GM19455 (cell line): ENCODE measurements around the gene P2RX1.

Source experiments
- ATAC-seq: cut with Tn5 transposase; IDR thresholded peaks from one replicate; pipeline ENCODE4 v1.9.1; 2021; ENCODE audit not compliant: unreplicated experiment

The P2RX1 gene

GRCh38 chr17:3889325-3890012, 26.8 kb downstream of the P2RX1 start:
- no peak for ATAC-seq

DNA sequence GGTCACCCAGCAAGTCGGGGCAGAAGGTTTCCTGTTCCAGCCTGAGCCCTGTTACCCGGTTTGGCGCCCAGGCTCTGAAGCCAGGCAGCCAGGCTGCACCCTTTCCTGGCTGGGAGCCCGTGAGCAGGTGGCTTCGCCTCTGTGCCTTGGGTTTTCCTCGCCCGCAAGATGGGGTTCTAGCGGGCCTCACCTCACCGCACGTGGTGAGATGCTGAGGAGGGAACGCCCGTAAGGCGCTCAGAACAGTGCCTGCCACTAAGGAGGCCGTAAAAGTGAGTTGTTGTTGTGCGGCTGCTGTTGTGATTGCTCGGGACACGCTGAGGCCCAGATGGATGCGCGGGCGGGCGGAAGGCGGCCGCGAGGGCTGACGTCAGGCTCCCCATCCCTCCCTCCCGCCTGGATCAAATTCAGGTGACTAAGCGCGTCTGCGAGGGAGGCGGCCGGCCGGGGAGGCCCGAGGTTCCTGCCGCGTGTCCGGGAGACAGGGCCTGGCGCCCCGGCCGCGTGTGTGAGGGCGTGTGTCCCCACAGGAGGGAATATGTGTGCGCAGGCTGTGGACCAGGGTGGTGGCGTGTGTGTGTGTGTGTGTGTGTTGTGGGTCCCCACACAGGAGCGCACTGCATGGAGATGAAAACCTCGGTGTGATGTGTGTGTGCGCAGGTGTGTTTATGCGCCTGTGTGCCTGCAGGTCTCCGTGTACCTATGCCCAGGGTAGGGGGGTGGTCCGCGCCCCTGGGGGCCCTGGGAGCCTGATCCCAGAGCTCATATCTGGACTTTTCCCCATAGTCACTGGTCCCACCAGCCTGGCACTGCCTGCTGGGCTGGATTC, 27.7 kb downstream of the P2RX1 start:
- ATAC-seq = no peak

GRCh38 chr17:3887804-3888203, 28.5 kb downstream of the P2RX1 start:
- no peak for ATAC-seq

GRCh38 chr17:3887394-3887793, 28.9 kb downstream of the P2RX1 start:
- ATAC-seq = no peak

DNA sequence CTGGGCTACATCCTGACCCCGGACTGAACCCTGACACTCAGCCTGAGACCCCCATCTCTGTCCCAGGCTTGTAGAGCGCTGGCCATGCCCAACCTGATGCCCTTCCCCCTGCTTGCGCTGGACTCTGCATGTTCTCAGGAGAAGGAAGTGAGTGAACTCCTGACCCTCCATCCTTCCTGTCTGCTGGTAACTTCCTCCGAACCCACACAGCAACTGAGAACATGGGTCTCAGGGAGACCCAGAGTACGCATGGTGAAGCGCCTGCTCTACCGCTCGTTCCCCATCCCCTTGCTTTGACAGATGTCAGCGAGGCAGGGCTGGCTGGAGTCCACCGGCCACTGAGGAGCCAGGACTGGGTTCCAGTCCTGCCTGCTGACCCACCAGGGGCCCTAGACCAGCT, 29.5 kb downstream of the P2RX1 start:
- no peak for ATAC-seq

- no peak for ATAC-seq
These were observed 30.3 kb downstream of the P2RX1 start for GRCh38 chr17:3885970-3886369.

GRCh38 chr17:3885271-3885670, 31.0 kb downstream of the P2RX1 start:
- no peak for ATAC-seq

DNA sequence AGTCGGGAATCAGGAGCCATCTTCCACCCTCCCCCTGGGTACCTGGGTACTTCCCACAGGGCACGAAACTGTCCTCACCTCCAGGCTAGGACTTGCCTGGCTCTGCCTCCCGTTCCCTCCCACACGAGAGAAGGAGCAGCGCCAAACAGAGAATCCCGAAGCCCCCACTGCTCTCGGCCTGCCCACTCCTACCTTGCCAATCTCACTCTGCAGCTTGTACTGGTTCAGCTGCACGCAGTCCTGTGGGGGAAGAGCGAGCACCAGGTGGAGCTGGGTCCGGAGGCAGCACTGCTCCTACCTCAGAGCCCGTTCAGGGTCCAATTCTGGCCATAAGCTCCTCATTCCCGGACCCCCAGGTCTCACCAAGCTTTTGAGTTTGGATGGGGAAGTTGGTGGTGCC, 32.1 kb downstream of the P2RX1 start:
- no peak for ATAC-seq

DNA sequence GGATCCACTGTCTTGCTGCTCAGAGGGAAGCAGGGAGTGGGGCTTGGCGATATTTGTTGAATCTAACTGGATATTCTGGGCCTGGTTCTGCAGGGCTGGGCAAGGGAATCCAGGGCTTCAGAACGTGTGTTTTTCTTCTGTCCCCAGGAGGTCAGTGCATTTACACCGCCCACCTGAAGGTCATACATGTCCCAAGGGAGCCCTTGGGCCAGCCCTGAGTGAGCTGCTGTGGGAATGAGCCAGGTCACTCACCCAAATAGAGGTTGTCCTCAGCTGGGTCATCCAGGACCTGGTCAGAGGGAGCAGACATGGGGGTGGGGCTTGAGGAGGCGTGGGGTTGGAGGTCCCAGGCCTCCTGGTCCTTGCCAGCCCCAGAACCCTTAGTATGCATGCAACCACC, 34.0 kb downstream of the P2RX1 start:
- ATAC-seq = no peak

DNA sequence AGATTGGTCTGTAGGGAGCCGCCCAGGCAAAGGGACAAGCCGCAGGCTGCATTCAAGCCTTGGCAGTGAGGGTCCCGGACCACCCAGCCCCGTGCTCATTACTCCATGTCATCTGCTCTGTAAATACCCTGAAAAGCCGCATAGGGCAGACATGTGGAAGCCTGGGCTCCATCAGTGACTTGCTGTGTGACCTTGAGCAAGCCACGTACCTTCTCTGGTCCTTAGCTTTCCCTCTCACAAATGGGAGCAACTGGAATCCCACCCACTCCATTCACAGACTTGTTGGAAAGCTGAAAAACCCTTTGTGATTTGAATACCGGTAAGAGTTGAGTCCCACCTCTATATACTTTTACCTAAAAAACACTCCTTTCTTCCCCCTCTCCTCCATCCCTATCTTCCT, 35.3 kb downstream of the P2RX1 start:
- ATAC-seq = no peak

- no peak for ATAC-seq
These were observed 36.5 kb downstream of the P2RX1 start for GRCh38 chr17:3879591-3880417.

GRCh38 chr17:3879186-3879585, 37.1 kb downstream of the P2RX1 start:
- ATAC-seq = no peak

DNA sequence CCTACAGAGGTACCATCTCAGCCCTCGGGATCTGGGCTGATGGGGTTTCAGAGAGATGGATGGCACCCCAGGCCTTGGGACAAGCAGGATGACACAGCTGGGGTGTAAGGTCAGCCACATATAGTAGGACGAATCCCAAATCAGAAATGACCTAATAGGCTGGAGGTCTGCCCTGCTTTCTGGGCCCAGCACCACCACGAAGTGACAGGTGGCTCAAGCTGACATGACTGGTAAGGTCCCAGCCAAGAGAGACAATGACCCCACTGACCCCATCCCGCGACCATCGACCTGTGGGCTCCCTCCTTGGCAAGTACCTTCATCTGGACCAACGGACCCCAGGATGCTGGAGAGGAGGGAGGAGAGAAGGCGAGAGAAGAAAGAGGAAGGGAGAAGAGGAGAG, 39.0 kb downstream of the P2RX1 start:
- ATAC-seq = no peak

DNA sequence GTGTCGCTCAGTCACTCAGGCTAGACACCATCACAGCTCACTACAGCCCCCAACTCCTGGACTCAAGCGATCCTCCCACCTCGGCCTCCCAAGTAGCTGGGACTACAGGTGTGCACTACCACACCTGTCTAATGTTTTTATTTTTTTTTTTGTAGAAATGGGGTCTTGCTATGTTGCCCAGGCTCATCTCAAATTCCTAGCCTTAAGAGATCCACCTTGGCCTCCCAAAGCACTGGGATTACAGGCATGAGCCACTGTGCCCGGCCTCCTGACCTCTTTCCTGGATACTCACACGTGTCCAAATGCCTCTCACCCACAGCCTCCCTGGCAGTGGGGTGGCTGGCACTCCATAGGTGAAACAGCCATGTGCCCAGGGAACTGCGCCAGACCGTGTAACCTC, 40.9 kb downstream of the P2RX1 start:
- ATAC-seq = no peak

DNA sequence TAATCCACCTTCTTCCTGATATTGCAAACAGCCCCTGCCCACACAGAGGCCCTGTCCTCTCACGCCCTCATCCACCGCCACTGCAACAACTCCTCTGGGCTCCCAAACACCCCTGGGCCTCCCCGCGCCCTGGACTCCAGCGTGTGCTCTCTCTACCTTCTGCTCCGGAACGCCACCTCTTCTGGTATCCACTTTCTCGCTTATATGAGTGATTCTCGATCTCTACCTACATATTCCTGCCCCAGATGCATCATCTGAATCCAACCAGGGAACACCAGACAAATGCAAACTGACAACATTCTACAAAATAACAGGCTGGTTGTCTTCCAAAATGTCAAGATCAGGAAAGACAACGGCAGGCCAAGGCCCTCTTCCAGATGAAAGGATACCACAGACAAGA, 42.4 kb downstream of the P2RX1 start:
- no peak for ATAC-seq

DNA sequence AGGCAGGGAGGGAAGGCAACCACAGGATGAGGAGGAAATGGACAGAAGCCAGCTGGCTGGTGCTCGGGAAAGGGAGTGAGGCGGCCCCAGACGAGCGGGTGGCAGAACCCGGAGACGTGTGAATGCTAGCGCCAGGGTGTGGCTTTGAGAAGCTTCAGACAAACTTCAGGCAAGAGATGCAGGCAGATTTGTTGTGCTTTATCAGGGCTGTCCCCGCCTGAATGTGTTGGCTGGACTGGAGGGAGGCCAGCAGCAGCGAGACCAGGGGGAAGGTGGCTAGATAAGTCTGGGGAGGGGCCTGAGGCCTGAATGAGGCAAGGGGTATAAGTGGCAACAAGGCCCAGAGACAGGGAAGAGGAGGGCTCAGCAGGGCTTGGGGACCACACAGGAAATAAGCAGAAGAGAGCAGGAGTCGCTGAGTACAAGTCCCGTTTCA, 45.4 kb downstream of the P2RX1 start:
- no peak for ATAC-seq

DNA sequence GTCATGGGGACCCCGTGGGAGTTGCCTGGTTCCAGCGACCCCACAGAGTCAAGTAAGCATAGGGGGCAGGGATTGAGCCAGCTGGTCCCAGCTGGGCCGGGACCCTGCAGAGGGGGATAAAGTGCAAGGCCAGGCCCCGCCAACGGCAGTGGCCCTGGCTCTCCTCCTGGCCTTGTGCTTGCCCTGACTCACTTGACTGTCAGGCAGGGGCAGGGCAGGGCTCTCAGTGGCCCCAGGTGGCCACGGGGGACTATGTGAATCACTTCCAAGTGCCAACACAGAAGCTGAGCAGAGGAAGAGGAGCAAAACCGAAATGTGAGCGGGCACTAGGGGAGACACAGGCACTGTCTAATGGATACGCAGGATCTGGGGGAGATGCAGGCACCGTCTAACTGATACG, 48.7 kb downstream of the P2RX1 start:
- ATAC-seq = no peak

GRCh38 chr17:3867106-3867505, 49.2 kb downstream of the P2RX1 start:
- no peak for ATAC-seq

DNA sequence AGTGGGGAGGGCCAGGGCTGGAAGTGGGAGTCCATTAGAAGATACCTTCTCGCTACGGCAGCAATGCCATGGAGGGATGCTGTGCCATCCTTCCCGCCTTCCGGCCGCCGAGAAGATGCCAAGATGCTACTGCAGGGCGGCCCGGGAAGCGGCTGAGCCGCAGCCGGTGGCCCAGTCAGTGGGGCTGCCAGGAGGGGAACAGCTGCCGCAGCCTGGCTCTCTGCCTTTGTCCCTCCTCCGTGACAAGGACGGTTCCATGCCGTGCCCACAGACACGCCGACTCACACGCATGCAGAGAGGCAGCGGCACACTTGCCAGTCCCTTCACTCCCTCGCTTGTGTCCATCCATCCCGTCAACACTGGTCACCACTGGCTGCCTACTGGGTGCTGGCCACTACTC, 50.0 kb downstream of the P2RX1 start:
- no peak for ATAC-seq

DNA sequence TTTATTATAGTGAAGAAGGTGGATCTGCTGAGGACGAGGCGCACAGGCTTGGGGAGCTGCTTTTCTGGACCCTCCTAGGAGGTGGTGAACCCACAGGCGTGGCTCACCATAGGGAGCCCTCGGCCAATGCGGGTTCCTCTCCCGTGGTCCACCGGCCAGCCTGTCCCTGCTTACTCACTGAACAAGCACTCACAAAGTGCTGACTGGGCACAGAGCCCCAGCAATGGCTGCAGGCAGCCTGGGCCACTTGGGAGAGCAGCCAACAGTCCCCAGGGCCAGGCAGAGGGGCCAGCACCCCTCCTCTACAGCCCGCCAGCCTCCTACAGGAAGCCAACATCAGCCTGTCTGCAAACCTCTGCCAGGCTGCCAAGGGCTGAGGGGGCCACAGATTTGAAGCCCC, 51.1 kb downstream of the P2RX1 start:
- ATAC-seq = no peak

- no peak for ATAC-seq
These were observed 51.7 kb downstream of the P2RX1 start for GRCh38 chr17:3864534-3864933.
